COLO668 (cell line): Measurements from ENCODE around the gene TCF12.
"Not testable (repeated sequence)": the region's sequence is repeated elsewhere in the genome, so short reads cannot be mapped to it uniquely, and the experiment has no call there.

Source experiments
- DNase-seq: peaks from one replicate; lab custom pipeline; 2025; ENCODE audit not compliant: unreplicated experiment; lab: John Stamatoyannopoulos, UW

The TCF12 gene

GRCh38 chr15:57130956-57131355, 212.5 kb downstream of the TCF12 start:
- DNase-seq, result no peak

DNA sequence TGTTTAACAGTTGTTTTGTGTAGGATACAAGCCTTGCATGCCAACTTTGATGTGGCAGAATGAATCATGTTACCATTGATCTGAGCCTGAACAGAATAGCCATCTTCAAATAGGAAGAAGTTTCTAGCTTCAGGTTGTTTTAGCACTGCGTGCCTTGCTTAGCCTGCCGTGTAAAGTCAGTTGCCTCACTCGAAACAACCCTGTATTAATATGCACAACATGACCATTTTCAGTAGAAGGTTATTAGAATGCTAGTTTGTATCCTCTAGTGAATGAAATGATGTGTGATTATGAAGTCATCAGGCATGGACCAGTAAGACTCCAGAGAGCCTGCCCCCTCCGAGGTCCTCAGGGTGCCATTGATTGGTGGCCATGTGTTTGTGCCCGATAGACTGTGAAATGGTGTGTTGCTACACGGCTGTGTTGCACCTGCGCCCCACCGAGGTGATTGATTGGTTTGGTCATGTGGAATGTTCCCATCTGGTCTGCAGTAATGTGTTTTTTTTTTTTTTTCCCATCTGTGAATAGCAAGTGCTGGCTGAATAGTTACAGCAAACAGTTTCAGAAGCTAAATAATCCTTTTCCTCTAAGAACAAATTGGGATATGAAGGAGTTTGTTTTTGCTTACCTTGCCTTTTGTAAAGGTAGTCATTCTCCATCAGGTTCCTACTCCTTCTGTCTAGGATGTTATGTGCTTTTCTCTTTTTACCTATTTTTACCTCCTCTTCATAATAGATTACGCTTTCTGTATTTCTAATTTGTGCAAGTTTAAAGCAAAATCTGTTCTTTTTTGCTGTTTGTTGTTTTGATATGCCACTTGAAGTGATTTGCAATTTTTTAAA, 214.9 kb downstream of the TCF12 start:
- DNase-seq, result peak; percentile 89

DNA sequence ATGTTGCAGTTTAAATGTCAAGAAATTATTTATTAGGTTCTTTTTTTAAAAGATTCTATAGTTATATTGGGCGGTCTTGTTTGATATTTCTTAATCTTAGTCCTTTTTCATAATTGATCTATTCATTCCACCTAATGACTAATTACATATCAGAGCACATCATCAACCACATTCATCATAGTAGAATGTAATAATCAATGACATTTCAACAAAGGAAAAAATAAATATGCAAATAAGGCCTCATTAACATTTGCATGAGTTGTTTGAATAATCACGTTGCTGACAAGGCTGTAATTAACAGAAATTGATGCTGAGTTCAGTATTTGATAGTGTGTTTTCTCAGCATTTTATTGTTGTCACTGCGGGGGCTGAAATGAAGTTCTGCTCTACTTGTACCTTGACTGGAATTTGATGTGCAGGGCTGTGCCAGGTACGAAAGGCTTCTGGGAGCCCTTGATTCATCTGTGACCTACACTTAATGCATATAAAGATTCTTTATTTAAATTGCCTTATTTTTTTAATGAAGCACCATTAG, 215.7 kb downstream of the TCF12 start:
- no peak for DNase-seq

- no peak for DNase-seq
Observed at GRCh38 chr15:57134851-57135250, 216.4 kb downstream of the TCF12 start.

DNA sequence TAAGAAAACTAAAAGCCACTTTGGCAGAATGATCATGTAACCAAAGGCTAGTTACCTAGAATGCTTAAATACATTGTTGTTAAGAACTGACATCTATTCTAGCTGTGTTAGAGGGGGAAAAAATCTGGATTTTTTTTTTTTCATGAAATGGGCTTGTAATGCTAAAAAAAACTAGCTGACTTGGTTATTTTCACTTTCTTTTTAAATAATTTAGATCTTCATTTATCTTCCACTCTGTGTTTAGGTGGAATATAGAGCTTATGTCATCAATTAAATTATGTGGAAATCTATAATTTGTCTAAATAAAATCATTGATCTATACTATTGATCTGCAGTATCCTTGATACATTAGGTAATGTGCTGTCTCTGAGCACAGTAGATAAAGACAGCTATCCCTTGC, 217.4 kb downstream of the TCF12 start:
- no peak for DNase-seq

DNA sequence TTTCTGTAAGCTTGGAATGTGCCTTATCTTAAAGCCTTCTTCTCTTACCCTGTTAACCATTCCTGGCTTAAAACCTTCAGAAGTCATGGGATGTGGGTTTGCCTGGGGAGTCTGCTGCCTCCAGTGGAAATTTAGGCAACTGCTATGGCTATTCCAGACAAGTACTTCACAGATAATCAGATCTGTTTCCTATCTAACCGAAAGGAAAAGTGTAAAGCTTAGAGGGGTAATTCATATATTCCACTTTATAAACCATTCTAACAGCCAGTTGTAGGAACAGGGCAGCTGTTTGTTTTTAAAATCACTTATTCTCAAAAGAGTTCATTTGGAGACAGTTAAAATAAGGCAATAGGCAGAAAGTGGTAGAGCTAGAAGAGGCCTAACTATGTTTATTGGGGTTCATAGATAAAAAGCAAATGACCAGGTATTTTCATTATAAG, 219.9 kb downstream of the TCF12 start:
- peak; percentile 25 for DNase-seq

GRCh38 chr15:57143511-57144078, 225.2 kb downstream of the TCF12 start:
- DNase-seq, result no peak

DNA sequence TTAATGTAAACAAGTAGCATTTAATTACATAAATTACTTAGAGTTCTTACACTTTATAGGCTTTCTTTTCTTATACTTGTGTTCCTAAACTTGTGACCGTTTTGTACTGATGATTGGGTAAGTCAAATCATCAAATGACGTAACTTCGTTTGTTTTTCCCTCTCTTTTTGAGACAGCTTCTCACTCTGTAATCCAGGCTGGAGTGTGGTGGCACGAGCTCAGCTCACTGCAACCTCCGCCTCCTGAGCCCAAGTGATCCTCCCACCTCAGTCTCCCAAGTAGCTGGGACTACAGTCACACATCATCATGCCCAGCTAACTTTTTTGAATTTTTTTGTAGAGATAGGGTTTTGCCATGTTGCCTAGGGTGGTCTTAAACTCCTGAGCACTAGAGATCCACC, 226.0 kb downstream of the TCF12 start:
- no peak for DNase-seq

GRCh38 chr15:57146506-57147201, 228.2 kb downstream of the TCF12 start:
- DNase-seq, result peak; percentile 9

DNA sequence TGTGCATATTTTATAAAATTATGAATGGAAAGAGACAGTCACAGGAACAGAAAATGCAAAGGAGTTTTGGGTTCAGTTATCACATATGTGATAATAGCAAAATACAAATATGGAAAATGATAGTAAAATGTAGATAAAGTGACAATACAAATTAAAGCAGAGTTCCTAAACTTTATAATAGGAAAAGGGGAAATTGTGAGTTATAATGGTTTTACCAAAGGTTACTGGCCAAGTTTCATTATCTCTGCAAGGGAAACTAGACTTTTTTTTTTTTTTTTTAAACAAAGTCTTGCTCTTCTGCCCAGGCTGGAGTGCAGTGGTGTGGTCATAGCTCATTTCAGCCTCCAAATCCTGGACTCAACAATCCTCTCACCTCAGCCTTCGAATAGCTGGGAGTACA, 229.2 kb downstream of the TCF12 start:
- DNase-seq, result no peak

DNA sequence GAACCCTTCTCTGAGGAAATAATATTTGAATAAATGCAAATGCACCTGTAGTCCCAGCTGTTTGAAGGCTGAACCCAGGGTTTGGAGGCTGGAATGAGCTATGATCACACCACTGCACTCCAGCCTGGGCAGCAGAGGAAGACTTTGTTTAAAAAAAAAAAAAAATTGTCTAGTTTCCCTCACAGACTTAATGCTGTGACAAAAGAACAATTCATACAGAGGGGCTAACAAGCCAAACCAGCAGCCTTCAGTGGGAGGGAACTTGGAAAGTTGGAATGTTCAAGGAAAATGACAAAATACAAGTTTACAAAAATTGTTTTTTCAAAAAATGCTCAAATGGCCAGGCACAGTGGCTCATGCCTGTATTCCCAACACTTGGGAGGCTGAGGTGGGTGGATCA, 229.8 kb downstream of the TCF12 start:
- DNase-seq, result no peak

DNA sequence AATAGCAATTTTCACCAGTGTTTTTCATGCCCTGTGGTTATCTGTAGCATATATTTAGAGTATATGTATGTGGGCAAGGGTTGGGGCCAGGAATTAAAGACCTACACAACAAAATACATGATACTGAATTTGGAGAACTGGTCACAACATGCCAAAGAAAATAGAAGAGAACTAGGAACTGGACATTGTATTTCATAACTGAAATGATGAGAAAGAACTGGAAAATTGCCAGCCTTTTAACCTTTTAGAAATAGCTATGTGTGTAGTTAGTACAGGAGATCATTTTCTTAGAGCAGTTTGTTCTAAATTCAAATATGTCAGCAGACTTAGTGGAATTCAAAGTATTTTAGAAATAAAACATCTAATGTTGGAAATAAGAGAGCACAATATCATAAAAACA, 230.8 kb downstream of the TCF12 start:
- DNase-seq, result no peak

GRCh38 chr15:57150066-57150865, 231.8 kb downstream of the TCF12 start:
- no peak for DNase-seq

DNA sequence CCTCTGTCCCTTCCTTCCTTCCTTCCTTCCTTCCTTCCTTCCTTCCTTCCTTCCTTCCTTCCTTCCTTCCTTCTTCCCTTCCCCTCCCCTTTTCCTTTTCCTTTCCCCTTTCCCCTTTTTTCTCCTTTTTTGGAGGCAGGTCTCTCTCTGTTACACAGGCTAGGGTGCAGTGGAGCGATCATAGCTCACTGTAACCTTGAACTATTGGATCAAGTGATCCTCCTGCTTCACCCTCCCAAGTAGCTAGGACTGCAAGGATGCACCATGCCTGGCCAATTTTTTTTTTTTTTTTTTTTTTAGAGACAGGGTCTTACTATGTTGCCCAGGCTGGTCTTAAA, 232.4 kb downstream of the TCF12 start:
- not testable (repeated sequence) for DNase-seq

DNA sequence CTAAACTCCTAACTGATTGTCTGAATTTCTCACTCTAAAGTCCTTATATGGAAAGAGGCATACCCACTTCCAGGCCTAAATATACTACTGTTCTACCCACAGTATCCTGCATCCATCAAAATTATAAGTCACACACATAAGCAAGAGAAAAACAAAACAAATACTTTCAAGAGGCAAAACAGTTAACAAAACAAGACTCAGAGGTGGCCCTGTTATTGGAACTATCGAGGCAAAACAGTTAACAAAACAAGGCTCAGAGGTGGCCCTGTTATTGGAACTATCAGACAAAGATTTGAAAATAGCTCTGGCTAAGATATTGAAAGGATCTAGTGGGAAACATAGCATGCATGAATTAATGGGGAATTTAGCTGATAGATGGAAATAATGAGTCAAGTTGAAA, 233.7 kb downstream of the TCF12 start:
- DNase-seq, result no peak

GRCh38 chr15:57152666-57153539, 234.5 kb downstream of the TCF12 start:
- no peak for DNase-seq

DNA sequence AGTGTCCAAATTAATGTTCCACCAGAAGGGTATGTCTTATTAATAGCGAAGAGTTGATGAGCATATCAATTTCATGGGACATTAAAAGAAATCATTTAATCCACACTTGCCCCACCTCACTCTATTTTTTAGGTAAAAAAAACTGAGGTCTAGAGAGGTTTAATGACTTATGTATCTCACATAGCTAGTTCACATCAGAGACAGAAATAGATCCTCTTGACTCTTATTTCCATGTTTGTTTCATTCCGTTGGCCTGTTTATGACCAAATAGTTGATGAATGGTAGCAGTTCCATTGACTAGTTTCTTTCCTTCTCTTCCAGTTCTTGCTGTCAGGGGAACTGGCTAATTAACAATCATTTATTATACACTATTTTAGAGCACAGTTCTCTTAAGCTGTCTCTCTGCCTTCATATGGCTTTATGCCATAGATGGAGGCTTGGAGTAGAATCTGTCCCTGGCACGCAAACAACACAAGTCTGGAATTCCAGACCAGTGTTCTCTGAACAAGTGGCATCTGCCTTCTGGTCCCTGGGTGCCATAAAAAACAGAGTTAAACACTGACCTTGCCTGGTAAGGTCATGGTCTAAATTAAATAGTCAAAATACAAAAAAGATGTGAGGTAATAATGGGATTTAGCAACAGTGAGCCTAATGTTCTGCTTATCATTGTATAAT, 237.9 kb downstream of the TCF12 start:
- DNase-seq, result no peak

GRCh38 chr15:57158589-57158988, 240.1 kb downstream of the TCF12 start:
- peak; percentile 19 for DNase-seq

- no peak for DNase-seq
Observed at GRCh38 chr15:57158997-57159668, 240.7 kb downstream of the TCF12 start.
